WTC11 (cell line): ENCODE results near the gene TANGO2. TPM values are rescaled to one million over a fixed set of nuclear protein-coding genes. Genes with fewer than 3 reads are reported as not detected.

Experiments used
- ATAC-seq: fragments of 200-7000 bp; cut with Tn5 transposase; 2 replicates; pipeline ENCODE4 v1.10.0; 2021; ENCODE audit warnings: mild to moderate bottlenecking, moderate library complexity
- CTCF ChIA-PET: fragments of 300-600 bp; sonication (Branson Sonifier 250); formaldehyde crosslinking; loops from one replicate; lab custom pipeline; 2021; ENCODE audit warnings: antibody characterized with exemption; lab: Charles Lee
- POLR2A ChIA-PET: fragments of 350-600 bp; sonication (Branson Sonifier 250); formaldehyde crosslinking; loops from one replicate; lab custom pipeline; 2021; ENCODE audit warnings: antibody characterized with exemption; lab: Charles Lee
- DNase-seq: peaks from one replicate; pipeline ENCODE4 v3.0.0; 2021; ENCODE audit warnings: low spot score
- H3K27ac Mint-ChIP-seq: 2 replicates; pipeline ENCODE4 v1.8.0; 2021; ENCODE audit warnings: mixed read lengths
- H3K27me3 Mint-ChIP-seq: 2 replicates; pipeline ENCODE4 v1.8.0; 2021; ENCODE audit warnings: low read depth, mild to moderate bottlenecking, moderate library complexity, mixed read lengths
- H3K36me3 Mint-ChIP-seq: 2 replicates; pipeline ENCODE4 v1.8.0; 2021; ENCODE audit warnings: mixed read lengths
- H3K4me1 Mint-ChIP-seq: 2 replicates; pipeline ENCODE4 v1.8.0; 2022; ENCODE audit warnings: mixed read lengths
- H3K4me3 Mint-ChIP-seq: 2 replicates; pipeline ENCODE4 v1.8.0; 2021; ENCODE audit warnings: mild to moderate bottlenecking, moderate library complexity, mixed read lengths
- H3K9me3 Mint-ChIP-seq: 2 replicates; pipeline ENCODE4 v1.8.0; 2021; ENCODE audit warnings: mixed read lengths
- FOXJ3 ChIP-seq: sonication (generic); formaldehyde crosslinking; IDR thresholded peaks from 2 replicates; pipeline ENCODE4 v1.9.0; 2021; ENCODE audit warnings: missing genetic modification reagents, mild to moderate bottlenecking, borderline replicate concordance
- FOXP1 ChIP-seq: sonication (generic); formaldehyde crosslinking; IDR thresholded peaks from 2 replicates; pipeline ENCODE4 v1.8.0; 2022; ENCODE audit warnings: missing genetic modification reagents, mild to moderate bottlenecking, moderate library complexity, borderline replicate concordance
- HMGA2 ChIP-seq: fragments of 250-450 bp; sonication (Bioruptor Pico); IDR thresholded peaks from 2 replicates; pipeline ENCODE4 v1.4.0; 2021; ENCODE audit warnings: mild to moderate bottlenecking, moderate library complexity
- KAT7 ChIP-seq: sonication (generic); formaldehyde crosslinking; IDR thresholded peaks from 2 replicates; pipeline ENCODE4 v1.8.1; 2023; ENCODE audit warnings: missing genetic modification reagents, mild to moderate bottlenecking, borderline replicate concordance
- MYBL2 ChIP-seq: sonication (generic); formaldehyde crosslinking; IDR thresholded peaks from 2 replicates; pipeline ENCODE4 v1.8.1; 2023; ENCODE audit warnings: mild to moderate bottlenecking, moderate library complexity, missing genetic modification reagents
- NFYB ChIP-seq: sonication (generic); formaldehyde crosslinking; conservative IDR thresholded peaks from 2 replicates; pipeline ENCODE4 v1.8.0; 2022; ENCODE audit warnings: low read depth, missing genetic modification reagents
- NR1H2 ChIP-seq: sonication (generic); formaldehyde crosslinking; IDR thresholded peaks from 2 replicates; pipeline ENCODE4 v1.9.0; 2021; ENCODE audit warnings: mild to moderate bottlenecking, moderate library complexity, missing genetic modification reagents
- NR3C1 ChIP-seq: sonication (generic); formaldehyde crosslinking; conservative IDR thresholded peaks from 2 replicates; pipeline ENCODE4 v1.8.1; 2023; ENCODE audit warnings: low read depth, mild to moderate bottlenecking, missing genetic modification reagents
- PRRX2 ChIP-seq: fragments of 250-450 bp; sonication (Bioruptor Pico); IDR thresholded peaks from 2 replicates; pipeline ENCODE4 v1.8.0; 2021; ENCODE audit warnings: mild to moderate bottlenecking
- RELA ChIP-seq: sonication (generic); formaldehyde crosslinking; IDR thresholded peaks from 2 replicates; pipeline ENCODE4 v1.8.1; 2022; ENCODE audit warnings: missing genetic modification reagents, mild to moderate bottlenecking, borderline replicate concordance
- TP53 ChIP-seq: sonication (generic); formaldehyde crosslinking; IDR thresholded peaks from 2 replicates; pipeline ENCODE4 v1.8.1; 2023; ENCODE audit warnings: mild to moderate bottlenecking, missing genetic modification reagents
- ZNF423 ChIP-seq: fragments of 250-450 bp; sonication (Bioruptor Pico); IDR thresholded peaks from 2 replicates; pipeline ENCODE4 v2.1.2; 2022; ENCODE audit warnings: mild to moderate bottlenecking, moderate library complexity
- total RNA-seq: library from RNA; stranded (reverse); gene quantifications from 3 replicates; pipeline ENCODE4 v1.2.3, GENCODE V29; 2021

The TANGO2 gene
- total RNA-seq, 1 experiment from 2014 or later: 14.8 TPM

DNA sequence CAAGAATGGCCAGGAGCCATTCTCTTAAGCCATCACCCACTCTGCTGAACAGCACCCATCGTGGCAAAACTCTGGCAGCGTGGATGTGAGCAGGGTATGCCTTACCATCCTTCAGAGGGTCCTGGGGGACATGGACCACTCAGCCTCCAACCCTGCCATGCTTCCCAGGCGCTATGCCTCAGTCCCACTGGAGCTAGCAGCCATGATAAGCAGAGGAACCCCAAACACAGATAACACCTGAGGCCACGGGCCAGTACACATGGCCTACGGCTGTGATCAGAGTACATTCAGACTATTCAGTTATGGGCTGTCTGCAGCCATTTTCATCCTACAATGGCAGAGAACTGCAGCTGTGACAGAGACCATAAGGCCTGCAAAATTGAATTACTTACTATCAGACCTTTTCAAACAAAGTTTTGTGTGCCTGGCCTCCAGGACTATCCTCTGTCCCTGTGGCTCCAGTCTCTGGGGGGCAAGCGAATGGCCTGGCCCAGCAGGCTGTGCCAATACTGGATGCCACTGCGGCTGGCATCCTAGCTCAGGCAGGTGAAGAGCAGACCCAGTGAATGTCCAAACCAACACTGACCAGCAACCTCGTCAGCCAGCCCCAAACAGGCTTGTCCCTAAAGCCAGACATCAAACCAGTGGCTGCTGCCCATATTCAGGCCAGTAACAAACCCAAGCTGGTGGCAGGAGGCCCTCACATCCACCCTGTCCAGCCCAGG is 11.2 kb upstream of the TANGO2 start:
- ChIA-PET POLR2A (no interaction called here), CTCF (interaction anchor here (1.1 to 6.5 kb wide), 5 partner anchors 8 to 38 kb away, joined by 3 to 181 read pairs (median 4); no protein-coding TSS in a partner anchor)
- no peak overlapping the region for H3K27ac Mint-ChIP-seq
- TF ChIP-seq RELA (CRISPR knock-in tag) (no peak), NFYB (no peak), FOXP1 (CRISPR knock-in tag) (no peak), TP53 (CRISPR knock-in tag) (no peak), PRRX2 (no peak), KAT7 (CRISPR knock-in tag) (no peak)
- peaks cover 8% of the 10 kb centered on the region for H3K9me3 Mint-ChIP-seq
- no peak overlapping the region for H3K4me3 Mint-ChIP-seq
- ATAC-seq (no peak), DNase-seq (no peak)
- H3K27me3 Mint-ChIP-seq: peaks cover 2% of the 10 kb centered on the region; the same call in 1 of the 2 replicates
- peaks cover 8% of the 10 kb centered on the region for H3K36me3 Mint-ChIP-seq
- 0 out of 2 replicates have a peak, but pooled peaks cover 4% of the 10 kb centered on the region for H3K4me1 Mint-ChIP-seq

DNA sequence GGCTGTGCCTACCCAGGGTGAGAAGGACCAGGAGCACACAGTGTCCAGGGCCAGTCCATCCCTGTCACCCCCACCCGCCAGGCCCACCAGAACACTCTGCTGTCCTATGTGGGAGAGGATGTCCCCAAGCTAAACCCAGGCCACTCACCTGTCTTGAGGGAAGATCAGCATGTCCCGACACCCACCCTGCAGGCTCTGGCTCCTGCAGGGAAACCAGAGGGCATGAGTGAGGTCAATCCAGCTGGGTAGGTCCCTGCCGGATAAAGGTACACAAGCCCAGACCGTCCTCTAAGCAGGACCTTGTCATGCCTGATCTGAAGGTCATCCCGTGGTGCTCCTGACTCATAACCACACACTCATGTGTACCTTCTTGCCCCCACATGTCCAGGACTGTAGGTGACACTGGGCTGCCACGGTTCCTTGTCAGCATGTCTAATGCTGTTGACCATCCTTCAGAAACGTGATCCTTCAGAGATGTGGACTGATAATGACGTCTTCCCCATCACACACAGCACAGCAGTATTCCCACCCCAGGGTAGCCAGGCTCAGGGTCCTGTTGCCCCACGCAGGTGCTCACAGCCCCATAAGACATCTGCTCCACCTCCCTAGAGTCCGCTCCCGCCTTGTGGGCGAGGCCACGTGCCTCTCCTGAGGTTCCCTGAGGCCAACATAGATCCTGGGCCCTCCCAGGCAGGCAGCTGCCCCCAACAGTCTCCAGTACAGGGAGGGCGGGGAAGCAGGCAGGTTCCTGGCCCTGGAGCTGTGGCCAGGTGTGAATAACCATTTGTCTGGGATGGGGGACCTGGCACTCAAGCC is 10.4 kb upstream of the TANGO2 start:
- DNase-seq: no peak
- H3K36me3 Mint-ChIP-seq: 0 out of 2 replicates have a peak, but pooled peaks cover 3% of the 10 kb centered on the region
- TF ChIP-seq HMGA2 (CRISPR knock-in tag): no peak
- TF ChIP-seq, all 79 proteins: peak for 0
- Mint-ChIP-seq H3K9me3 (peaks cover 3% of the 10 kb centered on the region; the same call in 1 of the 2 replicates), H3K4me1 (peaks cover 6% of the 10 kb centered on the region; the same call in 1 of the 2 replicates), H3K4me3 (no peak overlapping the region), H3K27ac (peak overlapping the region; percentile 82; the same call in 1 of the 2 replicates), H3K27me3 (peaks cover 10% of the 10 kb centered on the region)
- ATAC-seq: no peak
- ChIA-PET POLR2A (no interaction called here), CTCF (interaction anchor here (1.1 to 6.5 kb wide), 5 partner anchors 9 to 48 kb away, joined by 3 to 181 read pairs (median 5); no protein-coding TSS in a partner anchor)

DNA sequence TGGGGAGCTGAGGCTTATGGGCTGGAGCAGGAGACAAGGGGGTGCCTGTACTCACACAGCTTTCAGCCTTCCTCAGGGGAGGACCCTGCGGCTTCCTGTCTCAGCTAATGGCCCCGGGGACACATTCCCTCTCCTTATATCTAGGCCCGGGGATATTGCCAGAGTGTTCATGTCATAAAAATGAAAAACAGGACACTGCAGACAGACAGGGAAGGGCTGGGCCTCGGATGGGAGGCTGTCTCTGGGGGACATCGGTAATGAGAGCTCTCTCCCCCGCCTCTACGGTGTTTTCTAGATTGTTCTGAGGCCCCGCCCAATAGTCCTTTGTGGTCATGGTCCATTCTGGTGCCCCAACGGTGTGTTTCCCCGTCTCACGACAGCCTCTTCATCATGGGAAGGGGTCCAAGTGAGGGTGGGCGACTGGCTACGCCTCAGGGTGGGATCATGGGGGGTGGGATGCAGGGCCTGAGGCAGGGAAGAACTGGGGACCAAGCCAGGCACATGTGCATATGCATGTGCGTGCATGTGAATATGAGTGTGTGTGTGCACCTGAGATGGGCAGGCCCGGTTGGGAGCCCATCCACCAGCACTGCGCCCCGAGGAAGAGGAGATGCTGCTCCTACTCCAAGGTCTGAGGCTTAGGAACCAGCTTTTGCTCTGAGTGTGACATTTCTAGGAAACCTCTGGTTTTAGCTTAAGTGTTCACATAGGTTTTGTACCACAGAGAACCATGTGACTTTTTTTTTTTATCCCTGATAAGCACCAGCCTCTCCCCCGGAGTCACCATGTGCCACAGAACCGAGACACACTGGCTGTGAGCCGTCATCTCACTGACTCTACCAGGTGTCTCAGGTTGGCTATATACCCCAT is 9.6 kb upstream of the TANGO2 start:
- H3K4me3 Mint-ChIP-seq: no peak overlapping the region
- no peak overlapping the region for H3K27ac Mint-ChIP-seq
- CTCF ChIA-PET: interaction anchor here (1.1 to 6.5 kb wide), 6 partner anchors 10 to 281 kb away, joined by 3 to 181 read pairs (median 10); no protein-coding TSS in a partner anchor
- POLR2A ChIA-PET: interaction anchor here (0.5 to 1.1 kb wide), 2 partner anchors 19 to 48 kb away, joined by 4 to 6 read pairs; no protein-coding TSS in a partner anchor
- peaks cover 12% of the 10 kb centered on the region for H3K27me3 Mint-ChIP-seq
- H3K36me3 Mint-ChIP-seq: no peaks in the 10 kb centered on the region
- TF ChIP-seq MYBL2 (CRISPR knock-in tag) (no peak), FOXJ3 (CRISPR knock-in tag) (no peak), ZNF423 (no peak)
- peaks cover 6% of the 10 kb centered on the region; the same call in 1 of the 2 replicates for H3K4me1 Mint-ChIP-seq
- DNase-seq (no peak), ATAC-seq (no peak)
- no peaks in the 10 kb centered on the region for H3K9me3 Mint-ChIP-seq

DNA sequence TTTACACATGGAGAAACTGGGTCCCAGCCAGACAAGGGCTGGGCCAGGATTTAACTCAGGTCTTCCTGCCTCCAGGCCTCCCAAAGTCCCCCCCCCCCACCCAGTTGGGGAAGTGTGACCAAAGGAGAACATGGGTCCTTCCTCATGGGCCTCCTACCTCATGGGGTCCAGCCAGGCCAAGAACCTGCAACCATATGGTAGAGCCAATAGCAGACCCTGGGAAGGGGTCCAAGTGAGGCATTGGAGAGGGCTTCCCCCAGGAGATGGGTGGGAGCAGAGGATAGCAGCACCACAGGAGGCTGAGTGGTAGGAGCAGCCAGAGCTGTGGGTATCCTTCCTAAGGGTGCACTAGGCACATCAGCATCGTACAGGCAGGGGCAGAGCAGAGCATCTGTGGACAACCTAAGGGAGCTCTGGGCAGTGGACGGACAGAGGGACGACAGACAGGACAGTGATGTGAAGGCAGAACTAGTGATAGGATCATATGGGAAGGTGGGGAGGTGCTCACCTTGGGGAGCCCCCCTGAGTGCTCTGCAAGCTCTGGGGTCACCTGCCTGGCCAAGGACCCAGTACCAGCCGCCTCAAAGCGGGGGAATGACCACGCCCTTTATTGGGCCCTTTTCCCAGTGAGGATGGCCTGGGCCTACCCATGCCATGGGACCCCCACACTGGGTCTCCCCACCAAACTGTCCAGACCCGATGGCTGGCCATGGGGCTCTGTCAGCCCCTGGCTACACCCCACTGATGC is 8.7 kb upstream of the TANGO2 start:
- ChIA-PET POLR2A (interaction anchor here (0.5 to 1.1 kb wide), 2 partner anchors 18 to 49 kb away, joined by 4 to 6 read pairs; no protein-coding TSS in a partner anchor), CTCF (interaction anchor here (1.1 to 6.5 kb wide), 9 partner anchors 11 to 282 kb away, joined by 3 to 181 read pairs (median 15); no protein-coding TSS in a partner anchor)
- Mint-ChIP-seq H3K27ac (peak overlapping the region; percentile 70; the same call in 1 of the 2 replicates), H3K4me1 (peaks cover 6% of the 10 kb centered on the region; the same call in 1 of the 2 replicates), H3K36me3 (no peaks in the 10 kb centered on the region), H3K9me3 (no peaks in the 10 kb centered on the region), H3K27me3 (peaks cover 16% of the 10 kb centered on the region), H3K4me3 (no peak overlapping the region)
- TF ChIP-seq NR3C1 (CRISPR knock-in tag): no peak
- TF ChIP-seq NR1H2: no peak
- ATAC-seq: no peak
- no peak for DNase-seq
